Activated T-cell treated with anti-CD3 and anti-CD28 coated beads, Interleukin-2, amount 50 U/mL, for 4 hours (primary cell): ENCODE measurements around the gene CLEC10A. TPM values are rescaled to one million over a fixed set of nuclear protein-coding genes. Genes with fewer than 3 reads are reported as not detected.
"Not testable (repeated sequence)": the region's sequence is repeated elsewhere in the genome, so short reads cannot be mapped to it uniquely, and the experiment has no call there.

Experiments used
- ATAC-seq, 2 donors: fragments of 200-7000 bp; cut with Tn5 transposase; one replicate each; pipeline ENCODE4 v1.10.0; 2021
- DNase-seq: peaks from one replicate; pipeline ENCODE4 v3.0.0-alpha.2; 2020
- H3K27me3 Mint-ChIP-seq: one replicate; pipeline ENCODE4 v1.8.0; 2021; ENCODE audit warnings: low read depth, mixed read lengths
- H3K36me3 Mint-ChIP-seq: one replicate; pipeline ENCODE4 v1.8.0; 2022; ENCODE audit warnings: mixed read lengths; ENCODE audit not compliant: insufficient read depth
- H3K4me1 Mint-ChIP-seq: one replicate; pipeline ENCODE4 v1.8.0; 2021; ENCODE audit warnings: low read depth, mixed read lengths
- H3K4me3 Mint-ChIP-seq: one replicate; pipeline ENCODE4 v1.8.0; 2021; ENCODE audit warnings: mild to moderate bottlenecking, moderate library complexity, mixed read lengths
- H3K9me3 Mint-ChIP-seq: one replicate; pipeline ENCODE4 v1.8.0; 2021; ENCODE audit warnings: mixed read lengths
- total RNA-seq, 3 donors: library from RNA; stranded (reverse); gene quantifications; one replicate each; pipeline ENCODE4 v1.2.1, GENCODE V29; 2021

Gene CLEC10A
- total RNA-seq = not detected

DNA sequence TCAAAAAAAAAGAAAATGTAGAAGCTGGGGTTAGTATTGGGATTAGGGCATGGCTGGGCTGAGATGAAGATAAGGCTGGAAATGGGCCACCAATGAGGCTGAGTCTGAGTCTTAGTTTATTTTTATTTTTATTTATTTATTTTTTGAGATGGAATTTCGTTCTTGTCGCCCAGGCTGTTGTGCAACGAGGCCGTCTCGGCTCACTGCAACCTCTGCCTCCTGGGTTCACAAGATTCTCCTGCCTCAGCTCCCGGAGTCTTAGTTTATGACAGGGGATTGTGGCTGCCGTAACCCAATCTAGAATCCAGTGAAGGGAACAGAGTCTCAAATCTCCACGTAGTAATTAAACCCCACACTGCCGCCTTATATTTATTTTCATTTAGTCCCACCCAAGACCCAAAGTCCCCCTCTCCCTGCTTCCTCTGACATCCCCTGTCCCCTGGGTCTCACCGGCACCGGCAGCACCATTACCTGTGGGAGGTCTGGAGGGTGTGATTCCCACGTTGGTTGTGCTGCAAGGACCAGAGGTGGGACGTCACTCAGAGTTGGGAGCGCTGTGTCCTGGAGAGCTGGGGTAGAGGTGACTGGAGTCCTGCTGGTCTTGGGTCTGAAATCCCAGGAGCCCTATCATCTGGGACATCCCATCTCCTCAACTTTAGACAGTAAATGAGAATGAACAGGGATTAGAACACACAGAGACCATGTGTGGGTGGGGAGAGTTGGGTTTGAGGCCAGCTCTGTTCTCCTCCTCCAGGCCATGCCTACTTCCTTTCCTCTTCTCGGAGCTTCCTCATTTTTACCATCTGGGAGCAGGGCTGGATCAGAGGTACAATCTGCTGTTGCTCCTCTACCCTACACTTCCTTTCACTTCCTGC is at the start of gene CLEC10A:
CLEC10A (minus strand) TSS at position 671 of the 875 bp plus-strand sequence. CDS start 1,439 bp downstream, outside the sequence.
- Mint-ChIP-seq H3K36me3 (no peaks in the 10 kb centered on the region), H3K27me3 (peaks cover 3% of the 10 kb centered on the region), H3K9me3 (no peaks in the 10 kb centered on the region), H3K4me1 (peaks cover 32% of the 10 kb centered on the region), H3K4me3 (no peak within 1 kb of the TSS)
- DNase-seq = no peak
- no peak for ATAC-seq

- no peak overlapping the region for H3K4me3 Mint-ChIP-seq
- H3K4me1 Mint-ChIP-seq = peaks cover 24% of the 10 kb centered on the region
- H3K36me3 Mint-ChIP-seq = no peaks in the 10 kb centered on the region
- H3K9me3 Mint-ChIP-seq = no peaks in the 10 kb centered on the region
- DNase-seq = no peak
- no peak for ATAC-seq
- H3K27me3 Mint-ChIP-seq = no peaks in the 10 kb centered on the region
These were observed 49.3 kb upstream of the CLEC10A start for GRCh38 chr17:7129311-7129710.

GRCh38 chr17:7128160-7128559 is 48.1 kb upstream of the CLEC10A start:
- no peaks in the 10 kb centered on the region for H3K36me3 Mint-ChIP-seq
- no peaks in the 10 kb centered on the region for H3K9me3 Mint-ChIP-seq
- DNase-seq (no peak), ATAC-seq (no peak)
- no peak overlapping the region for H3K4me3 Mint-ChIP-seq
- peaks cover 18% of the 10 kb centered on the region for H3K4me1 Mint-ChIP-seq
- H3K27me3 Mint-ChIP-seq = no peaks in the 10 kb centered on the region

DNA sequence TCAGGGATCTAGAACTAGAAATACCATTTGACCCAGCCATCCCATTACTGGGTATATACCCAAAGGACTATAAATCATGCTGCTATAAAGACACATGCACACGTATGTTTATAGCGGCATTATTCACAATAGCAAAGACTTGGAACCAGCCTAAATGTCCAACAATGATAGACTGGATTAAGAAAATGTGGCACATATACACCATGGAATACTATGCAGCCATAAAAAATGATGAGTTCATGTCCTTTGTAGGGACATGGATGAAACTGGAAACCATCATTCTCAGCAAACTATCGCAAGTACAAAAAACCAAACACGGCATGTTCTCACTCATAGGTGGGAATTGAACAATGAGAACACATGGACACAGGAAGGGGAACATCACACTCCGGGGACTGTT is 47.5 kb upstream of the CLEC10A start:
- DNase-seq, H3K9me3 Mint-ChIP-seq, H3K27me3 Mint-ChIP-seq, H3K36me3 Mint-ChIP-seq, ATAC-seq, H3K4me3 Mint-ChIP-seq: not testable (repeated sequence)
- H3K4me1 Mint-ChIP-seq = peaks cover 13% of the 10 kb centered on the region

DNA sequence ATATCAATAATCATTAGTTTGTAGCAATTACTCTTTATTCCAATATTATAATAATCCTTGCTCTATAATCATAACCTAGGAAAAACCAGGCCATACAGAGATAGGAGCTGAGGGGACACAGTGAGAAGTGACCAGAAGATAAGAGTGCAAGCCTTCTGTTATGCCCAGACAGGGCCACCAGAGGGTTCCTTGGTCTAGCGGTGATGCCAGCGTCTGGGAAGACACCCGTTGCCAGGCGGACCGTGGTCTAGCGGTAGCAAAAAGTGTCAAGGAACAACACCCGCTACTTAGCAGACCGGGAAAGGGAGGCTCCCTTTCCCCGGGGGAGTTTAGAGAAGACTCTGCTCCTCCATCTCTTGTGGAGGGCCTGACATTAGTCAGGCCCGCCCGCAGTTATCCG is 46.3 kb upstream of the CLEC10A start:
- H3K36me3 Mint-ChIP-seq, H3K27me3 Mint-ChIP-seq, H3K4me1 Mint-ChIP-seq, ATAC-seq, H3K9me3 Mint-ChIP-seq, DNase-seq, H3K4me3 Mint-ChIP-seq: not testable (repeated sequence)

GRCh38 chr17:7124923-7125322 is 44.9 kb upstream of the CLEC10A start:
- Mint-ChIP-seq H3K27me3 (peaks cover 6% of the 10 kb centered on the region), H3K4me1 (no peaks in the 10 kb centered on the region), H3K4me3 (no peak overlapping the region), H3K9me3 (no peaks in the 10 kb centered on the region), H3K36me3 (no peaks in the 10 kb centered on the region)
- DNase-seq = no peak
- no peak for ATAC-seq

DNA sequence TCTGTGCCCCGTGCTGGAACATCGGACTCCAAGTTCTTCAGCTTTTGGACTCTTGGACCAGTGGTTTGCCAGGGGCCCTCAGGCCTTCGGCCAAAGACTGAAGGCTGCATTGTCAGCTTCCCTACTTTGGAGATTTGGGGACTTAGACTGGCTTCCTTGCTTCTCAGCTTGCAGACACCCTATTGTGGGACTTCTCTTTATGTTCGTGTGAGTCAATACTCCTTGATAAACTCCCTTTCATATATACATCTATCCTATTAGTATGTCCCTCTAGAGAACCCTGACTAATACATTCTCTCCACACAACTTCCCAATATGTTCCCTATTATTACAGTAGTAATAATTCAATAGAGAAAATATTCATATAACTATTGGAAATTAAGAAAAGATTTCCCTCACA is 43.8 kb upstream of the CLEC10A start:
- H3K4me1 Mint-ChIP-seq = no peaks in the 10 kb centered on the region
- H3K9me3 Mint-ChIP-seq = no peaks in the 10 kb centered on the region

GRCh38 chr17:7122381-7122780 is 42.3 kb upstream of the CLEC10A start:
- ATAC-seq = no peak
- H3K27me3 Mint-ChIP-seq = peaks cover 14% of the 10 kb centered on the region
- DNase-seq = no peak
- H3K4me3 Mint-ChIP-seq = no peak overlapping the region
- no peaks in the 10 kb centered on the region for H3K4me1 Mint-ChIP-seq
- no peaks in the 10 kb centered on the region for H3K36me3 Mint-ChIP-seq
- no peaks in the 10 kb centered on the region for H3K9me3 Mint-ChIP-seq

More for the DNA sequence above, 43.8 kb upstream of the CLEC10A start:
- no peaks in the 10 kb centered on the region for H3K36me3 Mint-ChIP-seq
- ATAC-seq = no peak
- DNase-seq = no peak
- H3K27me3 Mint-ChIP-seq = peaks cover 14% of the 10 kb centered on the region
- H3K4me3 Mint-ChIP-seq = no peak overlapping the region

DNA sequence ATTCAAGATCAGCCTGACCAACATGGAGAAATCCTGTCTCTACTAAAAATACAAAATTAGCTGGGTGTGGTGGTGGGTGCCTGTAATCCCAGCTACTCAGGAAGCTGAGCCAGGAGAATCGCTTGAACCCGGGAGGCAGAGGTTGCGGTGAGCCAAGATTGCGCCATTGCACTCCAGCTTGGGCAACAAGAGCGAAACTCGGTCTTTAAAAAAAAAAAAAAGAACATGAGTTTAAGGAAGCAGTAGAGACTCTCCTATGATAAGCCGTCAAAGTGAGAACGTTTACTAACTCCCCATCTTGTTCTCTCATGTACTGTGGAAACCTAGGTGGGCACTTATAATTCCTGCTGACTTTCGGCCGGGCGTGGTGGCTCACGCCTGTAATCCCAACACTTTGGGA is 40.6 kb upstream of the CLEC10A start:
- ATAC-seq, DNase-seq, H3K4me1 Mint-ChIP-seq, H3K36me3 Mint-ChIP-seq, H3K4me3 Mint-ChIP-seq, H3K9me3 Mint-ChIP-seq: not testable (repeated sequence)
- H3K27me3 Mint-ChIP-seq = peaks cover 14% of the 10 kb centered on the region

- ATAC-seq (no peak), DNase-seq (no peak)
- H3K9me3 Mint-ChIP-seq = no peaks in the 10 kb centered on the region
- no peaks in the 10 kb centered on the region for H3K4me1 Mint-ChIP-seq
- H3K27me3 Mint-ChIP-seq = peaks cover 14% of the 10 kb centered on the region
- no peak overlapping the region for H3K4me3 Mint-ChIP-seq
- H3K36me3 Mint-ChIP-seq = no peaks in the 10 kb centered on the region
These were observed 40.1 kb upstream of the CLEC10A start for GRCh38 chr17:7120123-7120522.

DNA sequence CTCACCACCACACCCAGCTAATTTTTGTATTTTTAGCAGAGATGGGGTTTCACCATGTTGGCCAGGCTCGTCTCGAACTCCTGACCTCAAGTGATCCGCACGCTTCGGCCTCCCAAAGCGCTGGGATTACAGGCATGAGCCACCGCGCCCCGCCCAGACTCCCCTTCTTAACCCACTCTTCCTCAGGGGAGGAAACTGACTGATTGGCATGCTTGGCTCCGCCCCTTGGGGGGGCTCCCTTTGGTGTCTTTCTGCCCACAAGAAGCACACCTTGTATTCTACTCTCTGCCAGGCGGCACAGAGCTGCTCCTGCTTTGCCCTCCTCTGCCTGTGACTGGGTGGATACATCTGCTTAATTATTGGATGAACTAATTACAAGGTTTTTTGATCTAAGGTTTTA is 39.3 kb upstream of the CLEC10A start:
- DNase-seq = no peak
- ATAC-seq = no peak
- peaks cover 14% of the 10 kb centered on the region for H3K27me3 Mint-ChIP-seq
- no peak overlapping the region for H3K4me3 Mint-ChIP-seq
- no peaks in the 10 kb centered on the region for H3K4me1 Mint-ChIP-seq
- H3K36me3 Mint-ChIP-seq = no peaks in the 10 kb centered on the region
- no peaks in the 10 kb centered on the region for H3K9me3 Mint-ChIP-seq

GRCh38 chr17:7114875-7115614 is 35.0 kb upstream of the CLEC10A start:
- ATAC-seq = no peak

DNA sequence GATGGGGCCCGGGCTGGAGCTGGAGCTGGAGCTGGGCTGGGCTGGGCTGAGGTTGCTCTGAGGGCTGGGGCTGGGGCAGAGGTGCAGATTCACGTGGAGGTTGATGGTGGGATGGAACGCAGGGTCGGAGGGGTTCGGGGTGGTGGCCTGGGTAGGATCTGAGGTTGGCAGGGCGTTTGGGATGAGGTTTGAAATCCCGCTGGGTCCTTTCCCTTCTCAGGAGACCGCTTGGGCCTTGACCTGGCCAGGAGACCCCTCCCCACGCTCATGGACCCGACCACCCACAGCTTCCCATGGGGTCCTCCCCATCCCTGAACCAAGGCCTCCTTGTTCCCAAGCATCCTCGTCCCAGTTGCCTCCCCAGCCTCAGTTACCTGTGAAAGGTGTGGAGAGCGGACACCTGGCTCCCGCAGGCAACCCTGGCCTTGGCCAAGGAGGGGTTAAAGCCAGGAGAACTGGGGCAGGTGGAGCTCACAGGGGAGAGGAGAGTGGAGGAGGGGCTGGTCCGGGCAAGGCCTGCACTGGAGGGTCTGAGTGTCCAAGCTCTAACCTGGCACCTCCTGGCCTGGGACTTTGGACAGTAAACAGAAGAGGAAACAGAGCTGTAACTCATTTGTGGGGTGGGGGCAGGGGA is 34.3 kb upstream of the CLEC10A start, which contains the start of gene ASGR2:
ASGR2 (minus strand) TSS at position 582 of the 634 bp plus-strand sequence. CDS start 582 bp downstream, outside the sequence.
- Mint-ChIP-seq H3K4me3 (no peak within 1 kb of the TSS), H3K9me3 (no peaks in the 10 kb centered on the region), H3K27me3 (peaks cover 7% of the 10 kb centered on the region), H3K36me3 (no peaks in the 10 kb centered on the region), H3K4me1 (peaks cover 9% of the 10 kb centered on the region)
- DNase-seq (no peak), ATAC-seq (no peak)

More at GRCh38 chr17:7114875-7115614, 35.0 kb upstream of the CLEC10A start:
- peaks cover 10% of the 10 kb centered on the region for H3K27me3 Mint-ChIP-seq
- H3K4me1 Mint-ChIP-seq = peaks cover 2% of the 10 kb centered on the region
- no peaks in the 10 kb centered on the region for H3K9me3 Mint-ChIP-seq
- no peak for DNase-seq
- no peaks in the 10 kb centered on the region for H3K36me3 Mint-ChIP-seq
- H3K4me3 Mint-ChIP-seq = no peak overlapping the region

- ATAC-seq (no peak), DNase-seq (no peak)
- Mint-ChIP-seq H3K36me3 (no peaks in the 10 kb centered on the region), H3K27me3 (peaks cover 4% of the 10 kb centered on the region), H3K4me1 (peaks cover 11% of the 10 kb centered on the region), H3K9me3 (no peaks in the 10 kb centered on the region), H3K4me3 (no peak overlapping the region)
These were observed 33.4 kb upstream of the CLEC10A start for GRCh38 chr17:7113273-7114071.
